H1 (cell line): ENCODE results near the gene DCTPP1. TPM values are rescaled to one million over a fixed set of nuclear protein-coding genes. Genes with fewer than 3 reads are reported as not detected.

Source experiments
- CTCF ChIA-PET: fragments of 300-600 bp; sonication (Branson Sonifier 250); formaldehyde crosslinking; loops from one replicate; lab custom pipeline; 2021; ENCODE audit not compliant: partially characterized antibody; lab: Charles Lee
- POLR2A ChIA-PET: fragments of 300-600 bp; sonication (Branson Sonifier 250); formaldehyde crosslinking; loops from one replicate; lab custom pipeline; 2021; ENCODE audit warnings: inconsistent platforms; ENCODE audit not compliant: partially characterized antibody; lab: Charles Lee
- DNase-seq, 2 experiments: peaks; one replicate each; pipeline versions ENCODE4 v3.0.0 to v3.0.0-alpha.2; 2010 to 2022; ENCODE audit warnings: low spot score in 2 of 2, low read depth in 1 of 2, mixed read lengths in 1 of 2
- FAIRE-seq: peaks from 2 replicates; lab custom pipeline; 2011; peaks lifted over from hg19 to GRCh38; lab: Jason Lieb, UNC
- H2AFZ ChIP-seq: 2 replicates; pipeline ENCODE4 v1.8.1; 2012; ENCODE audit warnings: low read length, inconsistent platforms
- H2AK5ac ChIP-seq: 2 replicates; pipeline ENCODE4 v1.6.1; 2013; ENCODE audit warnings: low read depth, low read length
- H2BK120ac ChIP-seq: replicated peaks from 2 replicates; pipeline ENCODE3; 2013; ENCODE audit warnings: low read depth, low read length, inconsistent platforms
- H2BK12ac ChIP-seq: 2 replicates; pipeline ENCODE4 v1.6.1; 2013; ENCODE audit warnings: low read depth, low read length
- H2BK15ac ChIP-seq: 2 replicates; pipeline ENCODE4 v1.6.1; 2013; ENCODE audit warnings: low read length
- H2BK20ac ChIP-seq: 2 replicates; pipeline ENCODE4 v1.6.1; 2013; ENCODE audit warnings: low read length
- H2BK5ac ChIP-seq: 2 replicates; pipeline ENCODE4 v1.6.1; 2013; ENCODE audit warnings: low read depth, low read length
- H3K14ac ChIP-seq: 2 replicates; pipeline ENCODE4 v1.6.1; 2013; ENCODE audit warnings: inconsistent platforms; ENCODE audit not compliant: insufficient read length
- H3K18ac ChIP-seq: 2 replicates; pipeline ENCODE4 v1.6.1; 2013; ENCODE audit warnings: low read length; ENCODE audit errors: extremely low read depth
- H3K23ac ChIP-seq: 2 replicates; pipeline ENCODE4 v1.6.1; 2013; ENCODE audit warnings: inconsistent platforms; ENCODE audit not compliant: insufficient read length
- H3K23me2 ChIP-seq: 2 replicates; pipeline ENCODE4 v1.6.1; 2013; ENCODE audit warnings: low read depth, low read length
- H3K27ac ChIP-seq: 2 replicates; pipeline ENCODE4 v1.6.1; 2011; ENCODE audit warnings: low read depth, low read length, inconsistent platforms
- H3K27me3 ChIP-seq, 4 experiments: replicated peaks in 1 of 4; 1 replicate in 1 of 4; 2 replicates in 3 of 4; pipeline versions ENCODE4 v1.6.1 to v1.8.1; 2011 to 2013; ENCODE audit warnings: low read length in 3 of 4, mild to moderate bottlenecking in 3 of 4, inconsistent platforms in 2 of 4, mixed read lengths in 2 of 4, moderate library complexity in 1 of 4; ENCODE audit not compliant: control insufficient read depth in 3 of 4, insufficient read depth in 3 of 4; ENCODE audit errors: extremely low read depth in 1 of 4
- H3K36me3 ChIP-seq, 4 experiments: 2 replicates each; pipeline versions ENCODE4 v1.6.1 to v1.8.1; 2011 to 2013; ENCODE audit warnings: mild to moderate bottlenecking in 4 of 4, low read length in 3 of 4, moderate library complexity in 2 of 4, control low read depth in 1 of 4, inconsistent platforms in 1 of 4; ENCODE audit not compliant: insufficient read depth in 4 of 4, control insufficient read depth in 2 of 4
- H3K4ac ChIP-seq: replicated peaks from 2 replicates; pipeline ENCODE3; 2013; ENCODE audit warnings: low read length, low read depth, mixed read lengths, inconsistent platforms; ENCODE audit not compliant: insufficient read length
- H3K4me1 ChIP-seq, 4 experiments: replicated peaks in 1 of 4; 1 replicate in 1 of 4; 2 replicates in 3 of 4; pipeline versions ENCODE4 v1.6.1 to v1.8.1; 2011 to 2013; ENCODE audit warnings: low read length in 3 of 4, inconsistent platforms in 2 of 4, mixed read lengths in 1 of 4; ENCODE audit not compliant: insufficient read depth in 4 of 4, control insufficient read depth in 3 of 4
- H3K4me2 ChIP-seq, 2 experiments: 2 replicates each; pipeline versions ENCODE4 v1.6.1 to v1.8.1; 2011 to 2013; ENCODE audit warnings: low read depth in 2 of 2, low read length in 2 of 2, control low read depth in 1 of 2, inconsistent platforms in 1 of 2, mild to moderate bottlenecking in 1 of 2; ENCODE audit not compliant: insufficient read depth in 1 of 2
- H3K4me3 ChIP-seq, 4 experiments: fragments of 200-600, 300-600 bp in 1 of 4; sonication (generic), shearing (Covaris generic), sonication (Bioruptor Twin) in 1 of 4; 2 replicates each; pipeline versions ENCODE4 v1.5.1 to v1.8.1; 2011 to 2016; ENCODE audit warnings: low read length in 4 of 4, low read depth in 3 of 4, control low read depth in 2 of 4, inconsistent platforms in 2 of 4, mild to moderate bottlenecking in 2 of 4, mixed read lengths in 1 of 4, moderate library complexity in 1 of 4; ENCODE audit not compliant: insufficient read depth in 2 of 4; ENCODE audit errors: extremely low read depth in 1 of 4
- H3K56ac ChIP-seq: replicated peaks from 2 replicates; pipeline ENCODE3; 2013; ENCODE audit warnings: low read depth, mild to moderate bottlenecking, mixed read lengths, low read length, inconsistent platforms; ENCODE audit not compliant: insufficient read length
- H3K79me1 ChIP-seq: 2 replicates; pipeline ENCODE4 v1.6.1; 2013; ENCODE audit warnings: low read depth, low read length, control low read depth
- H3K79me2 ChIP-seq, 2 experiments: 2 replicates each; pipeline versions ENCODE4 v1.6.1 to v1.8.1; 2012 to 2013; ENCODE audit warnings: low read length in 2 of 2, mild to moderate bottlenecking in 2 of 2, inconsistent platforms in 1 of 2; ENCODE audit not compliant: insufficient read depth in 2 of 2, control insufficient read depth in 1 of 2
- H3K9ac ChIP-seq, 4 experiments: replicated peaks in 1 of 4; 1 replicate in 1 of 4; 2 replicates in 3 of 4; pipeline versions ENCODE4 v1.6.1 to v1.8.1; 2011 to 2013; ENCODE audit warnings: low read depth in 3 of 4, low read length in 3 of 4, control low read depth in 2 of 4, mild to moderate bottlenecking in 2 of 4, moderate library complexity in 2 of 4, inconsistent platforms in 1 of 4; ENCODE audit errors: extremely low read depth in 1 of 4
- H3K9me3 ChIP-seq, 2 experiments: 2 replicates each; pipeline versions ENCODE4 v1.6.1 to v1.8.1; 2012 to 2013; ENCODE audit warnings: mild to moderate bottlenecking in 2 of 2, moderate library complexity in 2 of 2, control low read depth in 1 of 2, inconsistent platforms in 1 of 2, low read depth in 1 of 2, low read length in 1 of 2, mixed read lengths in 1 of 2; ENCODE audit not compliant: insufficient read depth in 2 of 2
- H4K20me1 ChIP-seq, 2 experiments: replicated peaks in 1 of 2; 2 replicates each; pipeline versions ENCODE3 to v1.8.1; 2011 to 2013; ENCODE audit warnings: inconsistent platforms in 2 of 2, low read length in 2 of 2, mild to moderate bottlenecking in 1 of 2; ENCODE audit not compliant: insufficient read depth in 2 of 2, control insufficient read depth in 1 of 2
- H4K5ac ChIP-seq: 2 replicates; pipeline ENCODE4 v1.6.1; 2013; ENCODE audit warnings: low read length, low read depth, mixed read lengths, inconsistent platforms; ENCODE audit not compliant: insufficient read length
- H4K8ac ChIP-seq: 2 replicates; pipeline ENCODE4 v1.8.0; 2013; ENCODE audit warnings: mild to moderate bottlenecking, moderate library complexity, low read length, inconsistent platforms; ENCODE audit not compliant: insufficient read depth; ENCODE audit errors: extremely low read depth
- H4K91ac ChIP-seq: replicated peaks from 2 replicates; pipeline ENCODE3; 2013; ENCODE audit warnings: low read length, mixed read lengths, inconsistent platforms; ENCODE audit not compliant: insufficient read length
- BACH1 ChIP-seq: IDR thresholded peaks from 2 replicates; pipeline ENCODE4 v1.6.1; 2012; ENCODE audit warnings: low read length, improper control_type of control experiment
- CEBPB ChIP-seq: IDR thresholded peaks from 2 replicates; pipeline ENCODE4 v1.6.1; 2012; ENCODE audit warnings: low read depth, low read length
- CHD2 ChIP-seq: IDR thresholded peaks from 2 replicates; pipeline ENCODE4 v1.6.1; 2012; ENCODE audit warnings: low read length, improper control_type of control experiment
- EP300 ChIP-seq, 2 experiments: IDR thresholded peaks; 1 replicate in 1 of 2; 2 replicates in 1 of 2; pipeline ENCODE4 v1.6.1; 2011 to 2012; ENCODE audit warnings: low read depth in 2 of 2, low read length in 2 of 2, mild to moderate bottlenecking in 2 of 2, borderline replicate concordance in 1 of 2, inconsistent platforms in 1 of 2, moderate library complexity in 1 of 2
- EZH2 ChIP-seq: fragments of 200-600 bp; sonication (generic); IDR thresholded peaks from 2 replicates; pipeline ENCODE4 v1.7.1; 2012; ENCODE audit warnings: low read depth, mild to moderate bottlenecking, moderate library complexity, low read length, inconsistent platforms; ENCODE audit not compliant: severe bottlenecking
- HDAC6 ChIP-seq: IDR thresholded peaks from one replicate; pipeline ENCODE4 v1.7.1; 2012; ENCODE audit warnings: low read depth, mild to moderate bottlenecking, inconsistent platforms, low read length, moderate library complexity
- SAP30 ChIP-seq: fragments of 300-600 bp; sonication (generic); IDR thresholded peaks from 2 replicates; pipeline ENCODE4 v1.7.1; 2012; ENCODE audit warnings: low read length, moderate library complexity, mild to moderate bottlenecking, inconsistent platforms; ENCODE audit not compliant: insufficient read depth, insufficient replicate concordance
- SIRT6 ChIP-seq: IDR thresholded peaks from one replicate; pipeline ENCODE4 v1.7.1; 2012; ENCODE audit warnings: low read length, inconsistent platforms
- SP4 ChIP-seq: IDR thresholded peaks from 2 replicates; pipeline ENCODE4 v1.6.1; 2012; ENCODE audit warnings: low read length, inconsistent platforms
- SUZ12 ChIP-seq: fragments of 200-600 bp; sonication (generic); IDR thresholded peaks from 2 replicates; pipeline ENCODE4 v1.6.1; 2012; ENCODE audit warnings: mild to moderate bottlenecking, inconsistent platforms, low read length, moderate library complexity, mixed read lengths
- WGBS, 2 experiments: shearing (Covaris generic) in 1 of 2; methylation state at CpG; one replicate each; pipeline versions ENCODE4 v1.1.6 to v1.1.7; 2013 to 2015; ENCODE audit warnings: low lambda C conversion rate in 2 of 2, mixed read lengths in 2 of 2, inconsistent platforms in 1 of 2, low coverage in 1 of 2, missing lambda C conversion rate in 1 of 2; ENCODE audit not compliant: insufficient replicate concordance in 2 of 2, insufficient coverage in 1 of 2, insufficient read length in 1 of 2; ENCODE audit errors: extremely low coverage in 1 of 2, missing lambda C conversion rate in 1 of 2; 5-methylcytosine and 5-hydroxymethylcytosine counted together
- polyA plus RNA-seq, 7 experiments: library from polyadenylated mRNA; depleted of rRNA in 3 of 7; stranded (reverse) in 5 of 7; unstranded in 2 of 7; fragments of >200 nt in 5 of 7; fragments of 200-250 nt in 2 of 7; gene quantifications; 1 replicate in 5 of 7; 2 replicates in 1 of 7; 4 replicates in 1 of 7; pipeline versions ENCODE4 v1.2.1 to v1.2.3, GENCODE V29; 2011 to 2013; ENCODE audit warnings: missing spikeins in 2 of 7, mixed read lengths in 2 of 7
- total RNA-seq: library from RNA; stranded (reverse); fragmentation: NEBNext Ultra II Directional; extraction: Animal tissue kit (Norgen Biotek cat#: 25700); gene quantifications from 2 replicates; pipeline ENCODE4 v1.2.1, GENCODE V29; 2021
- TF ChIP-seq, protein P1 (sequence below): IDR thresholded peaks from 2 replicates; pipeline ENCODE4 v1.6.1; 2012; ENCODE audit warnings: inconsistent platforms

DCTPP1 gene
- total and polyA plus RNA-seq, 2 of the 8 experiments (the other 6 are each of a cell fraction or from before 2014, with no cell fraction given): 94.5 to 103 TPM

DNA sequence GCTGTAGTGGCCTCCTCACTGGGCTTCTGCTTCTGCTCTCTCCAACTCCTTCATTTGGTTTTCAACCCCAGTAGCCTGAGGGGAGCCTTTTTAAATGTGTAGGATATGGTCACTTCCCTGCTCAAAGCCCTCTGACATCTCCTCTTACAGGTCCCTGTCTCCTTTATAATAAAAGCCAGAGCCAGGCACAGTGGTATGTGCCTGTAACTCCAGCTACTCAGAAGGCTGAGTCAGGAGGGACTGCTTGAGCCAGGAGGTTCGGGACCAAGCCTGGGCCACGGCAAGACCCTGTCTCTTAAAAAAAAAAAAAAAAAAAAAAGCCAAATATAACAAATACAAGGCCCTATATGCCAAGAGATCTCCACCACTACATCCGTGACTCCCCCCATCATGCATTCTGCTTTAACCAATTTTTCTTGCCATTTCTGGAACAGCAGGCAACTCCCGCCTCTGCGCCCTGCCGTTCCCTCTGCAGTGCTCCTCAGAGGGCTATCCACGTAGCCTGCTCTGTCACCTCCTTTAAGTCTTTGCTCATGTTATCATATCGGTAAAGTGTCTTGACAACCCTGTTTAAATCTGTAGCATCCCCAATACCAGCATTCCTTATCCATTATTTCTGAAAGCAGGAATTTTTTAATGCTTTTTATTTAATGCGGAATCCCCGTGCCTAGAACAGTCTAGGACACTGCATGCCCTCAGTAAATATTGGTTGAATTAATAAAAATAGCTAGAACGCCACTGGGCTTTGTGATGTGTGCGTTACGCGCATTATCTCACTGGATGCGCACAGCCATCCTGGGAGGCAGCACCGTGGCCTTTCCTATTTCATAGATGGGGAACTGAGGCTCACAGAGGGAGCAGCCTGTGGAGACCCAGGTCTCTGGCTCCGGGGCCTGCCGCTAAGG is 13.0 kb downstream of the DCTPP1 start:
- no peak overlapping the region for H3K14ac ChIP-seq
- H4K91ac ChIP-seq: no peak overlapping the region
- 68% methylated on average over 18 of the region's 18 CpGs; no CpG with 5 or more reads in 1 of the 2 experiments for WGBS, 2 experiments
- ChIA-PET CTCF (interaction anchor here (0.8 to 3.3 kb wide), 8 partner anchors 7 to 198 kb away, joined by 3 to 13 read pairs (median 6); partner anchors contain the start of genes DCTPP1, ZNF48 and ZNF771), POLR2A (interaction anchor here (1.1 to 4.0 kb wide), 9 partner anchors 9 to 194 kb away, joined by 3 to 34 read pairs (median 5); partner anchors contain the start of genes CD2BP2, ZNF48, ZNF689 and ZNF764)
- peaks cover 3 to 6% (median 5%) of the 10 kb centered on the region in 4 experiments; a peak in 6 of 7 replicates for H3K4me1 ChIP-seq
- H3K4me2 ChIP-seq: peak overlapping the region; percentile 64 to 76
- H2BK20ac ChIP-seq: no peak overlapping the region
- H3K27me3 ChIP-seq: no peaks in the 10 kb centered on the region
- H3K9me3 ChIP-seq: no peaks in the 10 kb centered on the region
- peaks cover 6% of the 10 kb centered on the region; the same call in 1 of the 2 replicates for H3K79me1 ChIP-seq
- H2BK15ac ChIP-seq: no peak overlapping the region
- FAIRE-seq (no peak), DNase-seq (no peak)
- H3K23me2 ChIP-seq: peaks cover 8% of the 10 kb centered on the region; the same call in 1 of the 2 replicates
- no peak overlapping the region for H4K8ac ChIP-seq
- peaks cover 2 to 15% (median 4%) of the 10 kb centered on the region in 4 experiments; a peak in 7 of 8 replicates for H3K36me3 ChIP-seq
- no peak overlapping the region for H2BK120ac ChIP-seq
- no peak overlapping the region for H3K18ac ChIP-seq
- H4K5ac ChIP-seq: no peak overlapping the region
- H2BK12ac ChIP-seq: no peak overlapping the region
- no peak overlapping the region for H2AK5ac ChIP-seq
- H3K79me2 ChIP-seq: no peaks in the 10 kb centered on the region
- H2BK5ac ChIP-seq: no peak overlapping the region
- H2AFZ ChIP-seq: no peak overlapping the region
- H3K4me3 ChIP-seq: peak overlapping the region; percentile 36 to 60 (median 50)
- H3K27ac ChIP-seq: no peak overlapping the region
- no peak overlapping the region for H3K23ac ChIP-seq
- no peak overlapping the region for H3K4ac ChIP-seq
- no peak overlapping the region for H3K56ac ChIP-seq
- H4K20me1 ChIP-seq: peaks cover 2 to 10% of the 10 kb centered on the region in 2 experiments
- peak overlapping the region in 3 of 4 experiments; percentile 25 to 37 (median 32); a peak in 3 of 7 replicates for H3K9ac ChIP-seq
- TF ChIP-seq, protein P1, sequence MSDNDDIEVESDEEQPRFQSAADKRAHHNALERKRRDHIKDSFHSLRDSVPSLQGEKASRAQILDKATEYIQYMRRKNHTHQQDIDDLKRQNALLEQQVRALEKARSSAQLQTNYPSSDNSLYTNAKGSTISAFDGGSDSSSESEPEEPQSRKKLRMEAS: no peak
- no peak for TF ChIP-seq SUZ12
- no peak for TF ChIP-seq EZH2
- no peak for TF ChIP-seq BACH1
- no peak for TF ChIP-seq EP300 (IDR thresholded peaks at IDR 0.05; ENCODE audit: borderline replicate concordance in 1 of 2, low read depth in 2 of 2, low read length in 2 of 2)
- TF ChIP-seq SP4: no peak
- TF ChIP-seq SAP30: no peak
- TF ChIP-seq SIRT6: no peak
- no peak for TF ChIP-seq HDAC6
- TF ChIP-seq CHD2: no peak
- no peak for TF ChIP-seq CEBPB
